Adrenal gland (tissue), 12 donors: ENCODE data around the gene DNAJB14. TPM values are rescaled to one million over a fixed set of nuclear protein-coding genes. Genes with fewer than 3 reads are reported as not detected.

Experiments
- DNase-seq, 7 donors: peaks; one replicate each; pipeline ENCODE4 v3.0.0-alpha.2; 2019 to 2020
- H3K27ac ChIP-seq, 5 donors: fragments of 200-600 bp; sonication (generic) in 4 of 5; 1 replicate in 3 of 5; 2 replicates in 2 of 5; pipeline versions ENCODE4 v1.5.1 to v1.8.0; 2016 to 2020; ENCODE audit warnings: mild to moderate bottlenecking in 1 of 5
- H3K27me3 ChIP-seq: fragments of 200-600 bp; 2 replicates; pipeline ENCODE4 v1.8.0; 2021
- H3K36me3 ChIP-seq, 2 donors: fragments of 200-600 bp; replicated peaks in 1 of 2; 1 replicate in 1 of 2; 2 replicates in 1 of 2; pipeline versions ENCODE4 v1.5.1 to v1.8.0; 2018 to 2022
- H3K4me1 ChIP-seq, 2 donors: fragments of 200-600 bp; replicated peaks in 1 of 2; 1 replicate in 1 of 2; 2 replicates in 1 of 2; pipeline versions ENCODE4 v1.5.1 to v1.8.0; 2018 to 2021
- H3K4me3 ChIP-seq, 4 donors: fragments of 200-600 bp; sonication (generic) in 3 of 4; one replicate each; pipeline ENCODE4 v1.5.1; 2016 to 2018
- H3K9me3 ChIP-seq, 3 donors: fragments of 200-600 bp; sonication (generic) in 1 of 3; replicated peaks in 1 of 3; 1 replicate in 2 of 3; 2 replicates in 1 of 3; pipeline versions ENCODE4 v1.5.1 to v1.8.0; 2016 to 2021
- CTCF ChIP-seq, 6 experiments: fragments of 450-650 bp in 4 of 6; fragments of 200-600 bp in 2 of 6; sonication (generic) in 1 of 6; IDR thresholded peaks; 1 replicate in 5 of 6; 2 replicates in 1 of 6; pipeline versions ENCODE4 v1.5.1 to v1.8.0; 2016 to 2021; ENCODE audit warnings: antibody characterized with exemption in 6 of 6, mild to moderate bottlenecking in 2 of 6, moderate library complexity in 1 of 6
- POLR2A ChIP-seq, 2 donors: fragments of 450-650 bp; IDR thresholded peaks; one replicate each; pipeline ENCODE4 v1.6.1; 2017; ENCODE audit warnings: antibody characterized with exemption in 2 of 2, mild to moderate bottlenecking in 2 of 2, moderate library complexity in 1 of 2
- WGBS, 4 donors: extraction: QIAGEN DNeasy Blood & Tissue Kit in 2 of 4; methylation state at CpG; one replicate each; pipeline versions ENCODE4 v1.1.5 to v1.1.7; 2013 to 2017; 5-methylcytosine and 5-hydroxymethylcytosine counted together
- intact Hi-C, 2 donors: fragments of 100-400 bp; cut with DNase I; formaldehyde crosslinking; loops; one replicate each; pipeline versions ENCODE4 v1.14.1 to v1.15.0; 2022 to 2023
- polyA plus RNA-seq, 3 donors: library from polyadenylated mRNA; stranded (reverse); fragments of 200-250 nt in 2 of 3; fragments of 350-450 nt in 1 of 3; fragmentation: Illumina TruSeq in 1 of 3; extraction: RNeasy Lipid Tissue Mini Kit (QIAGEN cat#74804) in 1 of 3; gene quantifications; one replicate each; pipeline ENCODE4 v1.2.3, GENCODE V29; 2013 to 2014
- total RNA-seq, 9 donors: library from RNA; depleted of rRNA in 4 of 9; stranded (reverse); fragments of >200 nt in 4 of 9; fragments of 120-200 nt in 1 of 9; fragmentation: NEBNext Ultra II Directional in 1 of 9; extraction: Animal tissue kit (Norgen Biotek cat#: 25700) in 1 of 9; gene quantifications; one replicate each; pipeline versions ENCODE4 v1.1.0 to v1.2.4, GENCODE V29; 2013 to 2023
- donor health status: healthy with polysubstance abuse.
- donor health status: Bipolar disorder and iron deficiency.
- donor health status: DM: yes; HTN: yes; CAD: no.
- donor health status: DM: no; HTN: no; CAD: no.
- donor health status: DM: no; HTN: no; CAD: no.
- donor health status: DM: yes; HTN: yes; CAD: no.

The DNAJB14 gene
- total and polyA plus RNA-seq, 12 donors, result 7.2 to 53.7 (median 33.3) TPM

GRCh38 chr4:99915449-99915848, 31.0 kb downstream of the DNAJB14 start:
- no peak for DNase-seq
- intact Hi-C loops, result no loop called here
- no peaks in the 10 kb centered on the region for H3K27me3 ChIP-seq
- H3K4me1 ChIP-seq, result no peaks in the 10 kb centered on the region
- TF ChIP-seq CTCF (IDR thresholded peaks at IDR 0.05), result no peak
- no peak for TF ChIP-seq POLR2A (IDR thresholded peaks at IDR 0.05)
- no peaks in the 10 kb centered on the region for H3K36me3 ChIP-seq
- H3K27ac ChIP-seq, result no peak overlapping the region
- H3K9me3 ChIP-seq, result peaks cover 0 to 8% (median 0%) of the 10 kb centered on the region in 3 donors
- H3K4me3 ChIP-seq, result no peak overlapping the region
- 90 to 93% (median 92%) methylated on average over 2 of the region's 2 CpGs for WGBS, 4 donors

- WGBS, 4 donors, result 92 to 94% (median 94%) methylated on average over 16 of the region's 16 CpGs
- DNase-seq, result peak in 4 of 7 donors; percentile 1 to 55 (median 14)
- TF ChIP-seq POLR2A (IDR thresholded peaks at IDR 0.05), result no peak
- TF ChIP-seq CTCF (IDR thresholded peaks at IDR 0.05), result no peak
- Histone ChIP-seq H3K4me1 (peaks cover 12 to 26% of the 10 kb centered on the region in 2 donors), H3K4me3 (peak overlapping the region in 1 of 4 donors; percentile 98), H3K36me3 (no peaks in the 10 kb centered on the region), H3K27me3 (no peaks in the 10 kb centered on the region), H3K9me3 (no peaks in the 10 kb centered on the region), H3K27ac (peak overlapping the region in 4 of 5 donors; percentile 22 to 68 (median 62))
- intact Hi-C loops, result loop anchor here in 1 of 2 donors (10.0 kb wide), 1 partner anchor 50 kb away; the partner anchor contains the start of gene DNAJB14
These were observed 51.4 kb downstream of the DNAJB14 start for GRCh38 chr4:99894998-99895397.

- intact Hi-C loops, result loop anchor here in 1 of 2 donors (10.0 kb wide), 1 partner anchor 50 kb away; the partner anchor contains the start of gene DNAJB14
- DNase-seq, result peak; percentile 89 to 97 (median 93)
- H3K27ac ChIP-seq, result peak within 1 kb of the TSS in 4 of 5 donors; percentile 59 to 87 (median 80)
- H3K4me3 ChIP-seq, result peak within 1 kb of the TSS; percentile 73 to 99 (median 95)
- TF ChIP-seq CTCF (IDR thresholded peaks at IDR 0.05) (no peak), POLR2A (IDR thresholded peaks at IDR 0.05) (peak in 1 of 2 donors; percentile 58)
- no peaks in the 10 kb centered on the region for H3K9me3 ChIP-seq
- peaks cover 0 to 5% of the 10 kb centered on the region in 2 donors for H3K36me3 ChIP-seq
- H3K27me3 ChIP-seq, result no peaks in the 10 kb centered on the region
- H3K4me1 ChIP-seq, result peaks cover 12 to 32% of the 10 kb centered on the region in 2 donors
- 2 to 29% (median 4%) methylated on average over 3 to 39 of the region's 40 CpGs for WGBS, 4 donors
These were observed 52.0 kb downstream of the DNAJB14 start, which contains the start of gene LAMTOR3 for GRCh38 chr4:99894161-99894997. Gene LAMTOR3 (minus strand): TSS chr4:99894427. CDS start chr4:99893963, 464 bp downstream.

- H3K9me3 ChIP-seq, result no peaks in the 10 kb centered on the region
- DNase-seq, result peak in 1 of 7 donors; percentile 4
- TF ChIP-seq POLR2A (IDR thresholded peaks at IDR 0.05) (no peak), CTCF (IDR thresholded peaks at IDR 0.05) (no peak)
- H3K4me3 ChIP-seq, result peak overlapping the region; percentile 73 to 99 (median 95)
- intact Hi-C loops, result loop anchor here in 1 of 2 donors (10.0 kb wide), 1 partner anchor 51 kb away; the partner anchor contains the start of gene DNAJB14
- peak overlapping the region in 4 of 5 donors; percentile 54 to 87 (median 80) for H3K27ac ChIP-seq
- no peaks in the 10 kb centered on the region for H3K27me3 ChIP-seq
- peaks cover 0 to 7% of the 10 kb centered on the region in 2 donors for H3K36me3 ChIP-seq
- 1 to 2% (median 1%) methylated on average over 12 of the region's 12 CpGs for WGBS, 4 donors
- peaks cover 12 to 34% of the 10 kb centered on the region in 2 donors for H3K4me1 ChIP-seq
These were observed 52.6 kb downstream of the DNAJB14 start for GRCh38 chr4:99893839-99894160.
